ENCODE data around the gene MTARC2.

DNA sequence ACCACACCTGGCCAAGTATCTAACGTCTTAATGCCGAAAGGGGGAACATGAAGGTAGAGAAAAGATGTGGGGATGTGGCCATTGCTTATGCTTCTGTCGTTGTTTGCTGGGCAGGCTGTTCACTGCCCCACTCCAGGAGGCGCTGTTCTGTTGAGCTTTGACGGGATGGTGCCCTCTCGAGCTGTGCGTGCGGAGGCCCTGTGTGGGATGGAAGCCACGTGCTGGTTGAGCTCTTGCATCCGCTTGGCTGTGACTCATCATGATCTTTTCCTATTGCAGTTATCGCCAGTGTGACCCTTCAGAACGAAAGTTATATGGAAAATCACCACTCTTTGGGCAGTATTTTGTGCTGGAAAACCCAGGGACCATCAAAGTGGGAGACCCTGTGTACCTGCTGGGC lies 64.9 kb downstream of the MTARC2 start:
- TF ChIP-seq POLR2A (IDR thresholded peaks at IDR 0.05; ENCODE audit: low read depth, low read length) (no peak), POLR2AphosphoS5 (IDR thresholded peaks at IDR 0.05; ENCODE audit: low read depth, low read length) (no peak), TAF1 (IDR thresholded peaks at IDR 0.05; ENCODE audit: borderline replicate concordance, low read depth, low read length) (no peak)
